Liver (tissue), 9 donors: Measurements from ENCODE around the gene CLIP2. TPM values are rescaled to one million over a fixed set of nuclear protein-coding genes. Genes with fewer than 3 reads are reported as not detected.

Experiments
- DNase-seq: peaks from one replicate; pipeline ENCODE4 v3.0.0-alpha.2; 2017; ENCODE audit warnings: low spot score
- H3K27ac ChIP-seq, 2 donors: one replicate each; pipeline ENCODE4 v1.7.0; 2013; ENCODE audit warnings: inconsistent platforms in 2 of 2, low read length in 2 of 2, control low read depth in 1 of 2, low read depth in 1 of 2, mild to moderate bottlenecking in 1 of 2
- H3K27me3 ChIP-seq, 4 donors: one replicate each; pipeline versions ENCODE4 v1.6.1 to v1.7.0; 2013; ENCODE audit warnings: low read length in 3 of 4, inconsistent platforms in 1 of 4, mild to moderate bottlenecking in 1 of 4, moderate library complexity in 1 of 4; ENCODE audit not compliant: control insufficient read depth in 4 of 4, insufficient read depth in 4 of 4
- H3K36me3 ChIP-seq, 4 donors: one replicate each; pipeline versions ENCODE4 v1.6.1 to v1.7.0; 2013; ENCODE audit warnings: low read length in 3 of 4, mild to moderate bottlenecking in 3 of 4, low read depth in 1 of 4, moderate library complexity in 1 of 4; ENCODE audit not compliant: control insufficient read depth in 4 of 4, insufficient read depth in 3 of 4
- H3K4me1 ChIP-seq, 4 donors: one replicate each; pipeline versions ENCODE4 v1.6.1 to v1.7.0; 2013; ENCODE audit warnings: low read length in 3 of 4, mild to moderate bottlenecking in 3 of 4, moderate library complexity in 1 of 4; ENCODE audit not compliant: control insufficient read depth in 4 of 4, insufficient read depth in 4 of 4
- H3K4me3 ChIP-seq, 3 donors: one replicate each; pipeline versions ENCODE4 v1.6.1 to v1.7.0; 2013; ENCODE audit warnings: low read length in 3 of 3, control low read depth in 1 of 3, low read depth in 1 of 3, mild to moderate bottlenecking in 1 of 3
- H3K9ac ChIP-seq, 2 donors: one replicate each; pipeline ENCODE4 v1.7.0; 2013; ENCODE audit warnings: low read length in 2 of 2, mild to moderate bottlenecking in 2 of 2, moderate library complexity in 2 of 2, control low read depth in 1 of 2, low read depth in 1 of 2
- H3K9me3 ChIP-seq, 4 donors: one replicate each; pipeline versions ENCODE4 v1.6.1 to v1.7.0; 2013; ENCODE audit warnings: low read length in 3 of 4; ENCODE audit not compliant: control insufficient read depth in 4 of 4
- EGR1 ChIP-seq, 2 donors: IDR thresholded peaks; 2 replicates each; pipeline ENCODE4 v1.6.1; 2016 to 2018; ENCODE audit warnings: antibody characterized with exemption in 2 of 2, low read depth in 2 of 2
- FOXA1 ChIP-seq: IDR thresholded peaks from 2 replicates; pipeline ENCODE4 v1.6.1; 2016; ENCODE audit warnings: antibody characterized with exemption
- FOXA2 ChIP-seq: IDR thresholded peaks from 2 replicates; pipeline ENCODE4 v1.6.1; 2016; ENCODE audit warnings: antibody characterized with exemption
- GABPA ChIP-seq, 2 donors: IDR thresholded peaks in 1 of 2; conservative IDR thresholded peaks in 1 of 2; 2 replicates each; pipeline ENCODE4 v1.6.1; 2016; ENCODE audit warnings: antibody characterized with exemption in 2 of 2, mild to moderate bottlenecking in 1 of 2, moderate library complexity in 1 of 2
- HNF4A ChIP-seq, 2 donors: conservative IDR thresholded peaks; 2 replicates each; pipeline ENCODE4 v1.6.1; 2016; ENCODE audit warnings: antibody characterized with exemption in 2 of 2, mild to moderate bottlenecking in 2 of 2
- HNF4G ChIP-seq: IDR thresholded peaks from 2 replicates; pipeline ENCODE4 v1.6.1; 2016; ENCODE audit warnings: antibody characterized with exemption
- JUND ChIP-seq, 2 donors: IDR thresholded peaks; 2 replicates each; pipeline ENCODE4 v1.6.1; 2016; ENCODE audit warnings: antibody characterized with exemption in 2 of 2
- NR2F2 ChIP-seq: IDR thresholded peaks from 2 replicates; pipeline ENCODE4 v1.6.1; 2016; ENCODE audit warnings: antibody characterized with exemption
- RAD21 ChIP-seq, 2 donors: IDR thresholded peaks; 2 replicates each; pipeline ENCODE4 v1.6.1; 2016; ENCODE audit warnings: antibody characterized with exemption in 2 of 2, mild to moderate bottlenecking in 2 of 2
- RXRA ChIP-seq, 2 donors: IDR thresholded peaks; 2 replicates each; pipeline ENCODE4 v1.6.1; 2017 to 2018; ENCODE audit warnings: antibody characterized with exemption in 2 of 2, mild to moderate bottlenecking in 1 of 2
- SP1 ChIP-seq: IDR thresholded peaks from 2 replicates; pipeline ENCODE4 v1.6.1; 2018; ENCODE audit warnings: antibody characterized with exemption, mild to moderate bottlenecking
- TAF1 ChIP-seq: conservative IDR thresholded peaks from 2 replicates; pipeline ENCODE4 v1.6.1; 2016; ENCODE audit warnings: antibody characterized with exemption, mild to moderate bottlenecking
- YY1 ChIP-seq: IDR thresholded peaks from 2 replicates; pipeline ENCODE4 v1.6.1; 2016; ENCODE audit warnings: antibody characterized with exemption, mild to moderate bottlenecking
- WGBS: extraction: QIAGEN DNeasy Blood & Tissue Kit; methylation state at CpG from one replicate; pipeline ENCODE4 v1.1.7; 2013; 5-methylcytosine and 5-hydroxymethylcytosine counted together
- polyA plus RNA-seq, 2 donors: library from polyadenylated mRNA; stranded (reverse) in 1 of 2; unstranded in 1 of 2; fragments of 200-250 nt in 1 of 2; fragments of >200 nt in 1 of 2; fragmentation: Nextera tagmentation in 1 of 2; extraction: Ambion mirVana in 1 of 2; gene quantifications; one replicate each; pipeline versions ENCODE4 v1.2.1 to v1.2.3, GENCODE V29; 2013 to 2015
- total RNA-seq, 2 donors: library from RNA; depleted of rRNA; stranded (reverse); fragments of >200 nt; gene quantifications; one replicate each; pipeline ENCODE4 v1.2.3, GENCODE V29; 2014
- TF ChIP-seq, protein P1 (sequence below): IDR thresholded peaks from 2 replicates; pipeline ENCODE4 v1.6.1; 2016; ENCODE audit warnings: antibody characterized with exemption
- TF ChIP-seq, protein P2 (sequence below): IDR thresholded peaks from 2 replicates; pipeline ENCODE4 v1.6.1; 2016; ENCODE audit warnings: antibody characterized with exemption, mild to moderate bottlenecking
- TF ChIP-seq, protein P3 (sequence below): IDR thresholded peaks from 2 replicates; pipeline ENCODE4 v1.6.1; 2016; ENCODE audit warnings: antibody characterized with exemption
- TF ChIP-seq, protein P4 (sequence below): fragments of 150-350 bp; IDR thresholded peaks from 2 replicates; pipeline ENCODE4 v1.5.1; 2017; ENCODE audit warnings: improper control_type of control experiment, low read depth, low read length; ENCODE audit not compliant: missing input control
- TF ChIP-seq, protein P5 (sequence below): IDR thresholded peaks from 2 replicates; pipeline ENCODE4 v1.6.1; 2016; ENCODE audit warnings: antibody characterized with exemption
- donor health status: healthy.
- donor health status: healthy.
- donor health status: healthy.
- donor health status: healthy.
- donor health status: healthy.

Gene CLIP2
- total and polyA plus RNA-seq, 4 donors = 1.4 to 6.3 (median 2.5) TPM

DNA sequence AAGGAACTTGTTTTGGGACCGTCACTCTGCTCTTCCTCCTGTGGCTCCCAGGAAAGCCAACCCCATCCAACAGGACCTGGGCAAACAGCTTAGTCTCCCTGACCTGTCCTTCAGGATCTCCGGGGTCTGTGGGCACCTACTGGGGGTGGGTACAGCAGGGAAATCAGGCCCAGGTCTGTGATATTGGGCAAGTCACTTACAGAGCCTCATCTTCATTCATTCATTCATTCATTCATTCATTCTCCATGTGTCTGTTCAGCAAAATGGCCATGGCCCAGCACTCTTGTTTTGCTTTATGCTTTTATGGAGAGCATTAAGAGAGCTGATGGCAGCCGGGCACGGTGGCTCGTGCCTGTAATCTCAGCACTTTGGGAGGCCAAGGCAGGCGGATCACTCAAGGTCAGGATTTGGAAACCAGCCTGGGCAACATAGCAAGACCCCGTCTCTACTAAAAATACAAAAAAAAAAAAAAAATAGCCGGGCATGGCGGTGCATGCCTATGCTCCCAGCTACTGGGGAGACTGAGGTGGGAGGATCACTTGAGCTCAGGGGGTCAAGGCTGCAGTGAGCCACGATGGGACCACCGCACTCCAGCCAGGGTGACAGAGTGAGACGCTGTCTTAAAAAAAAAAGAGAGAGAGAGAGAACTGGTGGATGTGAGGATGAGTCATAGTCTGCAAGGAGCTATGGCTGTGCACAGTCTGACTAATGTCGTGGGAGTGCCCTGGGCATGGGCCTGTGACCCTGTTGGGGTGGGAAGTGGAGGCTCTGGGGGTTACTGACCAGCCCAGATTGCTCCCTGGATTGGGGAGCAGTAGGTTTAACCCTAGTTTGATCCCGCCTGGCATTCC is 54.3 kb downstream of the CLIP2 start:
- DNase-seq = no peak
- Histone ChIP-seq H3K36me3 (peaks cover 0 to 2% (median 0%) of the 10 kb centered on the region in 4 donors), H3K27ac (no peak overlapping the region), H3K9ac (no peak overlapping the region), H3K9me3 (no peaks in the 10 kb centered on the region), H3K27me3 (no peaks in the 10 kb centered on the region), H3K4me1 (no peaks in the 10 kb centered on the region), H3K4me3 (no peak overlapping the region)
- TF ChIP-seq, protein P1, sequence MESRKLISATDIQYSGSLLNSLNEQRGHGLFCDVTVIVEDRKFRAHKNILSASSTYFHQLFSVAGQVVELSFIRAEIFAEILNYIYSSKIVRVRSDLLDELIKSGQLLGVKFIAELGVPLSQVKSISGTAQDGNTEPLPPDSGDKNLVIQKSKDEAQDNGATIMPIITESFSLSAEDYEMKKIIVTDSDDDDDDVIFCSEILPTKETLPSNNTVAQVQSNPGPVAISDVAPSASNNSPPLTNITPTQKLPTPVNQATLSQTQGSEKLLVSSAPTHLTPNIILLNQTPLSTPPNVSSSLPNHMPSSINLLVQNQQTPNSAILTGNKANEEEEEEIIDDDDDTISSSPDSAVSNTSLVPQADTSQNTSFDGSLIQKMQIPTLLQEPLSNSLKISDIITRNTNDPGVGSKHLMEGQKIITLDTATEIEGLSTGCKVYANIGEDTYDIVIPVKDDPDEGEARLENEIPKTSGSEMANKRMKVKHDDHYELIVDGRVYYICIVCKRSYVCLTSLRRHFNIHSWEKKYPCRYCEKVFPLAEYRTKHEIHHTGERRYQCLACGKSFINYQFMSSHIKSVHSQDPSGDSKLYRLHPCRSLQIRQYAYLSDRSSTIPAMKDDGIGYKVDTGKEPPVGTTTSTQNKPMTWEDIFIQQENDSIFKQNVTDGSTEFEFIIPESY = no peak
- no peak for TF ChIP-seq RAD21 (IDR thresholded peaks at IDR 0.05)
- TF ChIP-seq HNF4A (conservative IDR thresholded peaks at IDR 0.05) = no peak
- no peak for TF ChIP-seq SP1
- TF ChIP-seq YY1 = no peak
- TF ChIP-seq RXRA (IDR thresholded peaks at IDR 0.05) = no peak
- TF ChIP-seq JUND (IDR thresholded peaks at IDR 0.05) = no peak
- TF ChIP-seq, protein P2, sequence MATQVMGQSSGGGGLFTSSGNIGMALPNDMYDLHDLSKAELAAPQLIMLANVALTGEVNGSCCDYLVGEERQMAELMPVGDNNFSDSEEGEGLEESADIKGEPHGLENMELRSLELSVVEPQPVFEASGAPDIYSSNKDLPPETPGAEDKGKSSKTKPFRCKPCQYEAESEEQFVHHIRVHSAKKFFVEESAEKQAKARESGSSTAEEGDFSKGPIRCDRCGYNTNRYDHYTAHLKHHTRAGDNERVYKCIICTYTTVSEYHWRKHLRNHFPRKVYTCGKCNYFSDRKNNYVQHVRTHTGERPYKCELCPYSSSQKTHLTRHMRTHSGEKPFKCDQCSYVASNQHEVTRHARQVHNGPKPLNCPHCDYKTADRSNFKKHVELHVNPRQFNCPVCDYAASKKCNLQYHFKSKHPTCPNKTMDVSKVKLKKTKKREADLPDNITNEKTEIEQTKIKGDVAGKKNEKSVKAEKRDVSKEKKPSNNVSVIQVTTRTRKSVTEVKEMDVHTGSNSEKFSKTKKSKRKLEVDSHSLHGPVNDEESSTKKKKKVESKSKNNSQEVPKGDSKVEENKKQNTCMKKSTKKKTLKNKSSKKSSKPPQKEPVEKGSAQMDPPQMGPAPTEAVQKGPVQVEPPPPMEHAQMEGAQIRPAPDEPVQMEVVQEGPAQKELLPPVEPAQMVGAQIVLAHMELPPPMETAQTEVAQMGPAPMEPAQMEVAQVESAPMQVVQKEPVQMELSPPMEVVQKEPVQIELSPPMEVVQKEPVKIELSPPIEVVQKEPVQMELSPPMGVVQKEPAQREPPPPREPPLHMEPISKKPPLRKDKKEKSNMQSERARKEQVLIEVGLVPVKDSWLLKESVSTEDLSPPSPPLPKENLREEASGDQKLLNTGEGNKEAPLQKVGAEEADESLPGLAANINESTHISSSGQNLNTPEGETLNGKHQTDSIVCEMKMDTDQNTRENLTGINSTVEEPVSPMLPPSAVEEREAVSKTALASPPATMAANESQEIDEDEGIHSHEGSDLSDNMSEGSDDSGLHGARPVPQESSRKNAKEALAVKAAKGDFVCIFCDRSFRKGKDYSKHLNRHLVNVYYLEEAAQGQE = no peak
- TF ChIP-seq TAF1 = no peak
- no peak for TF ChIP-seq NR2F2
- TF ChIP-seq GABPA (IDR thresholded peaks at IDR 0.05 in 1 of 2, conservative IDR thresholded peaks at IDR 0.05 in 1 of 2) = no peak
- TF ChIP-seq, protein P3, sequence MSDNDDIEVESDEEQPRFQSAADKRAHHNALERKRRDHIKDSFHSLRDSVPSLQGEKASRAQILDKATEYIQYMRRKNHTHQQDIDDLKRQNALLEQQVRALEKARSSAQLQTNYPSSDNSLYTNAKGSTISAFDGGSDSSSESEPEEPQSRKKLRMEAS = no peak
- TF ChIP-seq FOXA1 = no peak
- TF ChIP-seq, protein P4, sequence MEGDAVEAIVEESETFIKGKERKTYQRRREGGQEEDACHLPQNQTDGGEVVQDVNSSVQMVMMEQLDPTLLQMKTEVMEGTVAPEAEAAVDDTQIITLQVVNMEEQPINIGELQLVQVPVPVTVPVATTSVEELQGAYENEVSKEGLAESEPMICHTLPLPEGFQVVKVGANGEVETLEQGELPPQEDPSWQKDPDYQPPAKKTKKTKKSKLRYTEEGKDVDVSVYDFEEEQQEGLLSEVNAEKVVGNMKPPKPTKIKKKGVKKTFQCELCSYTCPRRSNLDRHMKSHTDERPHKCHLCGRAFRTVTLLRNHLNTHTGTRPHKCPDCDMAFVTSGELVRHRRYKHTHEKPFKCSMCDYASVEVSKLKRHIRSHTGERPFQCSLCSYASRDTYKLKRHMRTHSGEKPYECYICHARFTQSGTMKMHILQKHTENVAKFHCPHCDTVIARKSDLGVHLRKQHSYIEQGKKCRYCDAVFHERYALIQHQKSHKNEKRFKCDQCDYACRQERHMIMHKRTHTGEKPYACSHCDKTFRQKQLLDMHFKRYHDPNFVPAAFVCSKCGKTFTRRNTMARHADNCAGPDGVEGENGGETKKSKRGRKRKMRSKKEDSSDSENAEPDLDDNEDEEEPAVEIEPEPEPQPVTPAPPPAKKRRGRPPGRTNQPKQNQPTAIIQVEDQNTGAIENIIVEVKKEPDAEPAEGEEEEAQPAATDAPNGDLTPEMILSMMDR = no peak
- TF ChIP-seq HNF4G = no peak
- 81% methylated on average over 14 of the region's 14 CpGs for WGBS

DNA sequence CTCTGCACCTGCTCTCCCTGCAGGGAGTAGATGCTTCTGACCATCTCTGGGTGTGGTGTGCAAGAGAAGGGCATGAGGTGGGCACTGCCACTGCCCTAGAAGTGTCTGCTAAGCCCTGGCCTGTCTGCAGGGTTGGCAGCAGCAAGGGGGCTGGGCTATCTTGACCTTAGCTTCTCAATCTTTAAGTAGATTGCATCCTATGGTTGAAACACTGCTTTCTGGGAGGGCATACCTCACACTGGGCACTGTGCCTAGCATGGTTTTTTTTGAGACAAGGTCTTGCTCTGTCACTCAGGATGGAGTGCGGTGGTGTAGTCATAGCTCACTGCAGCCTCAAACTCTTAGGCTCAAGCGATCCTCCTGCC is 54.9 kb downstream of the CLIP2 start:
- Histone ChIP-seq H3K36me3 (no peaks in the 10 kb centered on the region), H3K4me3 (no peak overlapping the region), H3K4me1 (no peaks in the 10 kb centered on the region), H3K9ac (no peak overlapping the region), H3K27me3 (no peaks in the 10 kb centered on the region), H3K9me3 (no peaks in the 10 kb centered on the region), H3K27ac (no peak overlapping the region)
- over 99% methylated on average over 2 of the region's 2 CpGs for WGBS
- no peak for DNase-seq
- TF ChIP-seq GABPA (IDR thresholded peaks at IDR 0.05 in 1 of 2, conservative IDR thresholded peaks at IDR 0.05 in 1 of 2) (no peak), SP1 (no peak), RAD21 (IDR thresholded peaks at IDR 0.05) (no peak), RXRA (IDR thresholded peaks at IDR 0.05) (no peak), HNF4G (no peak), NR2F2 (no peak), FOXA2 (no peak), FOXA1 (no peak), EGR1 (IDR thresholded peaks at IDR 0.05; ENCODE audit: low read depth in 2 of 2) (no peak), YY1 (no peak), TAF1 (no peak), JUND (IDR thresholded peaks at IDR 0.05) (no peak), HNF4A (conservative IDR thresholded peaks at IDR 0.05) (no peak)
- TF ChIP-seq, protein P3 = no peak
- TF ChIP-seq, protein P2 = no peak
- TF ChIP-seq, protein P5, sequence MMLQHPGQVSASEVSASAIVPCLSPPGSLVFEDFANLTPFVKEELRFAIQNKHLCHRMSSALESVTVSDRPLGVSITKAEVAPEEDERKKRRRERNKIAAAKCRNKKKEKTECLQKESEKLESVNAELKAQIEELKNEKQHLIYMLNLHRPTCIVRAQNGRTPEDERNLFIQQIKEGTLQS = no peak
